HG03039 (cell line): ENCODE results near the gene SPATC1L.

Source experiments
- ATAC-seq: cut with Tn5 transposase; IDR thresholded peaks from one replicate; pipeline ENCODE4 v1.9.1; 2021; ENCODE audit warnings: mild to moderate bottlenecking, moderate library complexity; ENCODE audit not compliant: unreplicated experiment

SPATC1L gene

DNA sequence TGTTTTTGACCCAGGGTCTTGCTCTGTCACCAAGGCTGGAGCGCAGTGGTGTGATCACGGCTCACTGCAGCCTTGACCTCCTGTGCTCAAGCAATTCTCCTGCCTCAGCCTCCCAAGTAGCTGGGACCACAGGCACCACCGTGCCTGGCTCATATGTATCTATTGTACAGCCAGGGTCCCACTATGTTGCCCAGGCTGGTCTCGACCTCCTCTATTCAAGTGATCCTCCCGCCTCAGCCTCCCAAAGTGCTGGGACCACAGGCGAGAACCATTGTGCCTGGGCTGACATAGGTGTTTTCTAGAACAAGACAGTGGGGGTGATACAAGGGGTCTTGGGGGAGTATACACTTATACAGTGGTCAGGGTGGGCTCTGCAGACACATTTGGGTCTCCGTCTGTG lies 46.4 kb downstream of the SPATC1L start:
- ATAC-seq, result no peak

DNA sequence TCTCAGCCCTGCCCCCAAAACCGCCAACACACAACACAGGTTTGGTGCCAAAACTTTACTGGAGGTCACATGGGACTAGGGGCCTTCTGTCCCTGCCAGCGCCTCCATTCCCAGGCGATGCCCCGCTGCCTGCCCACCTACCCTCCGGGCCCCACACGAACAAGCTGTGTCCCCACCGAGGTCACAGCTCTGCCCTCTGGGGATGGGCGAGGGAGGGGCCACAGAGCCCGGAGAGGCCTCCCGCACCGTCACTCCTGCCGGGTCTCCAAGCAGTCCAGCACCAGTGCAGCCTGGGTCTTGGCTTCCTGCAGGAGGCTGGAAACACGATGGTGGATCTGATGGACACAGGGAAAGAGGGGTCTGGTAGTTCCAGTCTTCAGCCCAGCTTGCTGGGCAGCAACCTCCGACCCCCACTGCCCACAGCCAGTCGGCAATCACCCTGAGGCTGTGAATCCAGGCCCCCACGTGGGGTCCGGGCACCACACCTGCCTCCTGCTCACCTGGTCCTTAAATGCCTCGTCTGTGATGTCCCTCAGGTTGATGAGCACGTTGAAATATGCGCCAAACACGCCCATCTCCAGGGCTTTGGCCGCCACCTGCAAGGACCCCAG lies 47.4 kb downstream of the SPATC1L start:
- ATAC-seq, result no peak

DNA sequence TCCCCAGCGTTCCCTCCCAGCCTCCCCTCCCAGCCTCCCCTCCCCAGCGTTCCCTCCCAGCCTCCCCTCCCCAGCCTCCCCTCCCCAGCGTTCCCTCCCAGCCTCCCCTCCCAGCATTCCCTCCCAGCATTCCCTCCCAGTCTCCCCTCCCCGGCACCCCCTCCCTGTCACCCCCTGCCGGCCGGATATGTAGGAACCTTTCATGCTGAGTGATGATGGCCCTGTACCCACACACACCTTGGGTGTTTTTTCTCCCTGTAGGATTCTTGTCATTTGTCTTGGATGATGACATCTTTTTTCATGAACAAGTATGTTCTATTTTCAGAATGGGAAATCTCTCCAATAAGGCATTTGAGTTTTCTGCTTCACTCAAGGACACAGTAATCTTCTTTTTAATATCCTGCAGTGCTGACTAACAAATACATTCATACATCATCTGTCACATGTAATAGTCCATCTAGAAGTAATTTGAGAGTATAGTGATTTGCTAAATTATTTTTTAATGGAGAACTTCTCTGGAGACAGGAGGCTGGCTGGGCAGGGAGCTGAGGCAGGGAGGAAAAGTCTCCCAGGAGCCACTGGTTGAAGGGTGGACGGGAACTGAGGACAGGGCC lies 48.4 kb downstream of the SPATC1L start:
- no peak for ATAC-seq

DNA sequence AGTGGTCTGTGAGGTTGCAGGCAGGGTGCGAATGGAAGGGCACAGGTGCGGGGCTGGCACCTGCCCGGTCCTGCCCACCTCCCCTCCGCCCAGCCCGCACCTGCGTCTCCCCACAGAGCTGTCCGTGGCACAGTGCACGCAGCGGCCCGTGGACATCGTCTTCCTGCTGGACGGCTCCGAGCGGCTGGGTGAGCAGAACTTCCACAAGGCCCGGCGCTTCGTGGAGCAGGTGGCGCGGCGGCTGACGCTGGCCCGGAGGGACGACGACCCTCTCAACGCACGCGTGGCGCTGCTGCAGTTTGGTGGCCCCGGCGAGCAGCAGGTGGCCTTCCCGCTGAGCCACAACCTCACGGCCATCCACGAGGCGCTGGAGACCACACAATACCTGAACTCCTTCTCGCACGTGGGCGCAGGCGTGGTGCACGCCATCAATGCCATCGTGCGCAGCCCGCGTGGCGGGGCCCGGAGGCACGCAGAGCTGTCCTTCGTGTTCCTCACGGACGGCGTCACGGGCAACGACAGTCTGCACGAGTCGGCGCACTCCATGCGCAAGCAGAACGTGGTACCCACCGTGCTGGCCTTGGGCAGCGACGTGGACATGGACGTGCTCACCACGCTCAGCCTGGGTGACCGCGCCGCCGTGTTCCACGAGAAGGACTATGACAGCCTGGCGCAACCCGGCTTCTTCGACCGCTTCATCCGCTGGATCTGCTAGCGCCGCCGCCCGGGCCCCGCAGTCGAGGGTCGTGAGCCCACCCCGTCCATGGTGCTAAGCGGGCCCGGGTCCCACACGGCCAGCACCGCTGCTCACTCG lies 52.2 kb downstream of the SPATC1L start:
- ATAC-seq, result no peak

DNA sequence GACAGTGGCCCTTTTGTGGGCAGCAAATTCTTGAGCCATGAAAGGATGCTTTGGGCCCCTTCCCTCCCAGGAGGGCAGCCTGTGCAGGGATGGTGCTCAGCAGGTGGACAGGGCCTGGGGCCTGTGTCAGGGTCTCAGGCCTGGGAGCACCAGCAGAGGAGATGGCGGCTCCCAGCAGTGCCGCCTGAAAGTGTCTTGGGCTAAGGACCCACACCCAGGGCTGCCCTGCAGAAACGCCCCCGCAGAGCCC lies 52.7 kb downstream of the SPATC1L start:
- no peak for ATAC-seq

DNA sequence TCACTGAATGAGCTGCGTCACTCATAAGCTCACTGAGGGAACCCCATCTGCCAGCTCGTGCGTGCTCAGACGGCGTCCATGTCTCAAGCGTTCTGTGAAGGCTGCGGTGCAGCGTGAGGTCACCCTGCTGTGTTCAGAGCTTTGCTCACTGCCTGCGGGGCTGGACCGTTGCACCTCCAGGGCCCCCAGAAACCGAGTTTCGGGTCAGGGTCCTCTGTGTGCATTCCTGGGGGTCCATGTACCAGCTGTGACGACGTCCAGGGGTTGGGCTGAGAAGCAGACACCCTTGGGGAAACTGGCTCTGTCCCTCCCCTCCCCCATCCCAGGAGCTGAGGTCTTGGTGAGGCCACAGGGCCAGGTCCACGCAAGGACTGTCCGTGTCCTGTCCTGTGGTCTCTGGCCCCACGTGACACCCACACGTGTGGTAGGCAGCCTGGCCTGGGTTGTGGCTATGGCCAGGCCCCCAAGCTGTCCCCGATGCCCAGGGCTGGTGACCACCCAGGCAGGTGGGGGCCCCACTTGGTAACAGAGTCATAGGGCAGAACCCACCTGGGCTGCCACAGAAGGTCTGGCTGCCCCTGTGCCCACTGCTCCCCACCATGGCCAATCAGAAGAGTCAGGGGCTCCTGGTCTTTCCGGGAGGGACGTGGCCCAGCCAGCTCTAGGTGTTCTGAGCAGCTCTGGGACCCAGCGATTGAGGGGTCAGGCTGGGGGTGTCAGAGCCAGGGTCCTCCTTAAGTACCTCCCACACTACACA lies 53.2 kb downstream of the SPATC1L start:
- ATAC-seq, result no peak

DNA sequence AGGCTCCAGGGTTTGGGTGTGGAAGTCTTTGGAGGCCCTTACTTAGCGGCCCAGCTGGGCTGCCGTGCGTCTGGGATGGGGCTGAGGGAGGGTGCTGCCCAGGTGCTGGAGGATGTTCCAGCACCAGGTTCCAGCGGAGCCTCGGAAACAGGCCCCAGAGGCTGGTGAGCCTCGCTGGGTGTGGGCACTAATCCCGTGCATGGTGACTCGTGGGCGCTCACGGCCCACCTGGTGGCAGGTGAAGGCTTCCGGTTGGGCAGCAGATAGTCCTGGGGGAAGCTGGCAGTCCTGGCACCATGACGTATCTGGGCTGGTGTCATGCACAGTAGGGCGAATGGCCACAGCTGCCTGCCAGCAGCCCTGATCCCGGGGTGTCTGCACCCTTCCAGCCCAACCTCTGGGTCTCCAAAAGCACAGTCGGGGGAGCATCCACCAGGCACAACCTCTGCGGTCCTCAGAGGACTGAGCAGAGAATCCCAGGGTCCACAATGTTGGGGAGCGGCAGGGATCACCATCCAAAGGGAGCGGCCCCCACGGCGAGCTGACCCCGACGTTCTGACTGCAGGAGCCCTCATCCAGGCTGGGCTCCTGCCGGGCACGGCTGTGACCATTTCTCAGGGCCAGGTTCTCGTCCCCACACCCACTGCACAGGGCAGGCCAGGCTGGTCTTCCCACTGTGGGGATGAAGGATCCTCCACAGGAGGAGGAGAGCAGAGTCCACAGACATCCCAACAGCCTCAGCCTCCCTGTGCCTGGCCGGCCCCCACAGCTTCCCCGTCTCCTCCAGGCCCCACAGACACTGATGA lies 54.2 kb downstream of the SPATC1L start:
- no peak for ATAC-seq

DNA sequence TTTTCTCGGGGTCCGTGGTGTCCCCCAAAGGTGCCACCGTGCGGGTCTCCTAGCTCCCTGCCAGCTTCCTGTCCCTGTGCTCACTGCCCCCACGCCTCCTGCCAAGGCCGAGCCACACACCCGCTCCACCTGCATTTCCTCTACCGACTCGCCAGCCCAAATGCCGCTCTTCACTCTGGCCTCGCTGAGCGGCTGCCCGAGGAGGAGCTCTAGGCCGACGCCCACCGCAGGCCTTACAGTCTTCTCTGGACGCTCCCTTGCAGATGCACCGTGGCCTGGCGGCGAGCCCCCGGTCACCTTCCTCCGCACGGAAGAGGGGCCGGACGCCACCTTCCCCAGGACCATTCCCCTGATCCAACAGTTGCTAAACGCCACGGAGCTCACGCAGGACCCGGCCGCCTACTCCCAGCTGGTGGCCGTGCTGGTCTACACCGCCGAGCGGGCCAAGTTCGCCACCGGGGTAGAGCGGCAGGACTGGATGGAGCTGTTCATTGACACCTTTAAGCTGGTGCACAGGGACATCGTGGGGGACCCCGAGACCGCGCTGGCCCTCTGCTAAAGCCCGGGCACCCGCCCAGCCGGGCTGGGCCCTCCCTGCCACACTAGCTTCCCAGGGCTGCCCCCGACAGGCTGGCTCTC lies 55.2 kb downstream of the SPATC1L start:
- ATAC-seq, result no peak

DNA sequence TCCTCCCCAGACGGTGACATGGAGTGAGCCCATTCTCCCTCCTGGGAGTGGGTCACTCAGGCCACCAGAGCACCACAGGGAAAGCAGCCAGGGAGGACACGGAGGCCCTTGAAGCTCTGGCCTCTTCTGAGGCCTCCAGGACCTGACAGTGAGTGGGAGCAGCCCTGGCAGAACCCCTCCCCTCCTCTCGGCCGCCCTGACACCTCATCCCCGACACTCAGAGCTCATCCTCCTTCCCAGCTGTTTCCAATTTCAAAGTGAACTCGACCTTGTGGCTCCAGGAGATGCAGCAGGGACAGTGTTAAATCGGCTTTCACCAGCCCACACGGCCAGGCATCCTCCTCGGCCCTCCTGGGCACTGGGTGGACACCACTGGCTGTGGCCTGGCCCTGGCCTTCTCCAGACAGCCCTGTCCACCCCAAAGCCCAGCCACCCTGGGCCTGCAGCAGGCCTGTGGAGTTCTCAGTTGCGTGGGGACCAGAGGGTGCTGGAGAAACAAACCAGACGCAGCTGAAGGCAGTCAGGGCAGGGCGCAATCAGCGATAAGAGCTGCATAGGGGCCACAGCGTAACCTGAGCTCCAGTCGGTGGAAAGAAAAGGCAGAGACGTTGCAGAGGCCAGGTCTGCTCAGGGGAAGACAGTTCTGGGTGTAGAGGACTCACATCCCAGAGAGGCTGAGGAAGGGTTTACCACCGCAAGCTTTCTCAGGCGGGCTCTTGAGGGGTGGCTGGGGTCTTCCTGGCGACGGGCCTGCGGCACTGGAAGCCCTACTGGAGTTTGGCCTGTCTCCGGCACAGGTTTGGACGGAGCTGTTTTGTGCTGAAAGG lies 55.9 kb downstream of the SPATC1L start:
- ATAC-seq, result no peak

DNA sequence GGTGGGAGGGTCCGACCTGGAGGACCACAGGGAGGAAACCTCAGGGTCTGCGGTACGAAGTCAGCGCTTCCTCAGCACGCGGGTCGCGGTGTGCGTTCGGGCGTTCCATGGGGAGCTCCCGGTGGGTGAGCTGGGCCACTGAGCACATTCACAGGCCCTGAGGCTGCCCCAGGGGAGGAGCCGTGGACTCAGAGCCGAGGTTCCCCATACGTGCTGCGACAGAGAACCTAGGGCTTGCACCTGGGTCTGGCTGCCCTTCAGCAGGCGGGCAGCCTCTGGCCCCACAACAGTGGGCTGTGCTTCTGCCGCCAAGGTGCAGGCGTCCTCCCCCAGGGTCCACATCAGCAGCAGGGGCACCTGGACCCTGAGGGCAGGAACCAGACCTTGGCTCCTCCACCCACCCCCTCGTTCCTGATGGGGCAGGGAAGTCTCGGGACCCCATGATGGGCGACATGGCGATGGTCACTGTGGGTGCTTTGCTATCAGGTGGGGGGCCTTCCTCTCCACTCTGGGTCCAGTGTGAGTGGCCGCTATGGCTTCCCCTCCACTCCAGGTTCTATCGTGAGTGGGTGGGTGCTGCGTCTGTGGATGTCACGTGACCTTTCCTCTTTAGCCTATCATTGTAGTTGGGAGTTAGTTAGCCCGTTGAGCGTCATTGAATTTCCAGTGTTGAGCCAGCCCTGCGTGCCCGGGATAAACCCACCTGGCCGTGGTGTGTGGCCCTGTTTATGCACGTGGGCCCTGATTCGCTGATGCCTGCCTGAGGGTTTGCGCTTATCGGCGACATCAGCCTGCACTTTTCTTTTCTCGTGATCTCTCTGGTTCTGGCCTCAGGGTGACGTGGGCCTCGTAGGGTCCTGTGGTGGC lies 56.8 kb downstream of the SPATC1L start:
- ATAC-seq, result no peak

DNA sequence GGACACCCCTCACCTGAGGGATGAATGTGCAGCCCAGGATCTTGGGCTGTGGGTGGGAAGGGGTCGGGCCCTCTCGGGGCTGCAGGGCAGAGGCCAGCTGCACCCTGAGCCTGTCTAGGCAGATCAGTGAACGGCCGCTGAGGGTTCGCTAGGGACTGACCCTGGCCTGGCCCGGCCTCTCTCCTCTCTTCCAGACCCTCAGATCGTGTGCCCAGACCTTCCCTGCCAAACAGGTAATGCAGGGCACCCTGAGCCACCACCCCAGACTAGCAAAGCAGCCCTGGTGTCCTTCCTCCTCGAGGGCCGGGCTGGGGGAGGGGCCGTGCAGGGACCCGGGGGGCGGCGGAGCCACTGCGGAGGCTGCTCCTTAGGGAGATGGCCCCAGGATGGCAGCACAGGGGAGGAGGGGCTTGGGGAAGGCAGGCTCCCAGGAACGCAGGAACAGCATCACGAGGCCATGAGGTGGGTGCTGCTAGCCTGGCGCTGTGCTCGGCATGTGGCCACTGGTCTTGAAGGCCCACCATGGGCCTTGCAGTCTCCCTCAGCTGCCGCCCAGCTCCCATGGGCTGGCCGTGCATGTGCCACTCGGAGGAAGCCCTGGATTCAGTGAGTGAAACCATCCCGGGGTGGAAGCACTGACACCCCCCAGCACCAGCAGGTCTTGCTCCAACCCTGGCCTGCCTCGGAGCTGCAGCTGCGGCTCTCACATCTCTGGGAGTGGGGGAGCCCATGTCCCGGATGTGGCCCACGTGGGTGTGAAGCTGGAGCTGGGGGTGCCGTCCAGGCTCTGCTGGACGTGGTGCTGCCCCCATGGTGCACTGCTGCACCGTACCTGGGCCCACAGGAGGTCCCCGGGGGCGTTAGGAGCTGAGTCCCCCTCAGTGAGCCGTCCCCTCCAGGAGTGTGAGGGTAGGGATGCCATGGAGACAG lies 57.7 kb downstream of the SPATC1L start:
- no peak for ATAC-seq

DNA sequence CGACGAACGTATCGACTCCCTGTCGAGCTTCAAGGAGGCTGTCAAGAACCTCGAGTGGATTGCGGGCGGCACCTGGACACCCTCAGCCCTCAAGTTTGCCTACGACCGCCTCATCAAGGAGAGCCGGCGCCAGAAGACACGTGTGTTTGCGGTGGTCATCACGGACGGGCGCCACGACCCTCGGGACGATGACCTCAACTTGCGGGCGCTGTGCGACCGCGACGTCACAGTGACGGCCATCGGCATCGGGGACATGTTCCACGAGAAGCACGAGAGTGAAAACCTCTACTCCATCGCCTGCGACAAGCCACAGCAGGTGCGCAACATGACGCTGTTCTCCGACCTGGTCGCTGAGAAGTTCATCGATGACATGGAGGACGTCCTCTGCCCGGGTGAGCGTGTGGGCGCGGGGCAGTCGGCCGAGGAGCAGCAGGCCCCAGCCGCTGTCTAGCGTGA lies 58.4 kb downstream of the SPATC1L start:
- ATAC-seq, result no peak

DNA sequence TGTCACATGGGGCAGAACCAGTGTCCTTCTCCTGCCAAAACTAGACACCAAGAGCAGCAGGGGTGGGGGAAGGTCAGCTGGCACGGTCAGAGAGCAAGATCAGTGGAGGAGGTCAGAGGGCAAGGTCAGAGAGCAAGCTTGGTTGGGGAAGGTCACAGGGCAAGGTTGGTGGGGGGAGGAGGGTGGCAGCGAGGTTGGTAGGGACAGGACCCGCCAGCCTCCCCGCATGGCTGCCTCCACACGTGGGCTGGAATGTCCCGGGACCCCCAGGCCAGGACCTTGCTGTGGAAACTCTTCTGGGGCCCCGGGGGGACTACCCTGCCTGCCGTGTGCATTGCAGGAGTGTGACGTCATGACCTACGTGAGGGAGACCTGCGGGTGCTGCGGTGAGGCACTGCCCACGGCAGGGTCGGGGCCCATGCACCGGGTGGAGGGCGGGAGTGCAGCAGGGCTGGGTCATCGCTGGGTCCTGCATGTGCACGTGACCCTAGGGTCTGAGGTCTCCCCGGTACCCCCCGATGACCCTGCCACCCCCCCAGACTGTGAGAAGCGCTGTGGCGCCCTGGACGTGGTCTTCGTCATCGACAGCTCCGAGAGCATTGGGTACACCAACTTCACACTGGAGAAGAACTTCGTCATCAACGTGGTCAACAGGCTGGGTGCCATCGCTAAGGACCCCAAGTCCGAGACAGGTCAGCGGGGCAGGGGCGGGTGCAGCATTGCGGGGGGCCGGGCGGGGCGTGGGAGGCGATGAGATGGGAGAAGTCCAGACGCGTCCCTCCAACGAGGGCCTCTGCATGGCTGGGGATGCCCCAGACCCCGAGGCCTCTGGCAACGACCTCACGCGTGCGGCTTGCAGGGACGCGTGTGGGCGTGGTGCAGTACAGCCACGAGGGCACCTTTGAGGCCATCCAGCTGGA lies 59.1 kb downstream of the SPATC1L start:
- no peak for ATAC-seq

DNA sequence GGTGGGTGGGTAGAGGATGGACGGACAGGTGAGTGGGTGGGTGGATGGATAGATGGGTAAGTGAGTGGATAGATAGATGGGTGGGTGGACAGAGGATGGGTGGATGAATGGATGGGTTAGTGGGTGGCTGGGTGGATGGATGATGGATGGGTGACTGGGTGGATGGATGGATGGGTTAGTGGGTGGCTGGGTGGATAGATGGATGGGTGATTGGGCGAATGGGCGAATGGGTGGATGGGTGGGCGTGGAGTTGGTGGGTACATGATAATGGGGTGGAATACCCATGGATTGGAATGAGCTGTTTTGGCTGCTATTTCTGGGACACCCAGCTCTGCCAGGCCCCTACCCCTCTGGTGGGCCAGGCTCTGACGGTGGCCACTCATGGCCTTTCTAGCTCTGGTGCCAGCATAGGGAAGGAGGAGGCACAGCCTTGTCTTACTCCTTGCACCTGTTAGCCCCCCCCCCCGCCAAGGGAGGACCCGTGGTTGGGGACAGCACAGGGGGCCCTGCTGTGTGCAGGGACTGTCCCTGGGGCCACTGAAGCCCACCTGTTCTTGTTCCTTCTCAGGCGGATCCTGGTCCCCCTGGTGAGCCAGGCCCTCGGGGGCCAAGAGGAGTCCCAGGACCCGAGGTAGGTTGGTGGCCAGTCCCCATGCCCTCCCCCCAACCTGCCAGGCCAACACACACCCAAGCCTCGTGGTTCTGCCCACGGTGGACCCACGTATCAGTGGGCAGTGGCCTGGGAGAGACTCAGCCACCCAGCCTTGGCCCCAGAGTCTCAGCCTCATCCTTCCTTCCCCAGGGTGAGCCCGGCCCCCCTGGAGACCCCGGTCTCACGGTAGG lies 60.0 kb downstream of the SPATC1L start:
- no peak for ATAC-seq
